Esophagus squamous epithelium (tissue), 4 donors: ENCODE data around the gene RYR1.

ENCODE experiments used
- POLR2A ChIP-seq, 4 donors: fragments of 450-650 bp; IDR thresholded peaks; one replicate each; pipeline ENCODE4 v1.6.1; 2017; ENCODE audit warnings: antibody characterized with exemption in 4 of 4, mild to moderate bottlenecking in 4 of 4, moderate library complexity in 3 of 4
- TF ChIP-seq, protein P1 (sequence below), 6 experiments: fragments of 450-650 bp in 4 of 6; fragments of 200-600 bp in 2 of 6; sonication (generic) in 2 of 6; IDR thresholded peaks; one replicate each; pipeline ENCODE4 v1.5.1; 2016 to 2019; ENCODE audit warnings: antibody characterized with exemption in 6 of 6, mild to moderate bottlenecking in 4 of 6, moderate library complexity in 4 of 6

- TF ChIP-seq, protein P1, sequence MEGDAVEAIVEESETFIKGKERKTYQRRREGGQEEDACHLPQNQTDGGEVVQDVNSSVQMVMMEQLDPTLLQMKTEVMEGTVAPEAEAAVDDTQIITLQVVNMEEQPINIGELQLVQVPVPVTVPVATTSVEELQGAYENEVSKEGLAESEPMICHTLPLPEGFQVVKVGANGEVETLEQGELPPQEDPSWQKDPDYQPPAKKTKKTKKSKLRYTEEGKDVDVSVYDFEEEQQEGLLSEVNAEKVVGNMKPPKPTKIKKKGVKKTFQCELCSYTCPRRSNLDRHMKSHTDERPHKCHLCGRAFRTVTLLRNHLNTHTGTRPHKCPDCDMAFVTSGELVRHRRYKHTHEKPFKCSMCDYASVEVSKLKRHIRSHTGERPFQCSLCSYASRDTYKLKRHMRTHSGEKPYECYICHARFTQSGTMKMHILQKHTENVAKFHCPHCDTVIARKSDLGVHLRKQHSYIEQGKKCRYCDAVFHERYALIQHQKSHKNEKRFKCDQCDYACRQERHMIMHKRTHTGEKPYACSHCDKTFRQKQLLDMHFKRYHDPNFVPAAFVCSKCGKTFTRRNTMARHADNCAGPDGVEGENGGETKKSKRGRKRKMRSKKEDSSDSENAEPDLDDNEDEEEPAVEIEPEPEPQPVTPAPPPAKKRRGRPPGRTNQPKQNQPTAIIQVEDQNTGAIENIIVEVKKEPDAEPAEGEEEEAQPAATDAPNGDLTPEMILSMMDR (IDR thresholded peaks at IDR 0.05): no peak
- TF ChIP-seq POLR2A (IDR thresholded peaks at IDR 0.05): no peak
Measured at GRCh38 chr19:38534574-38534973, 101.1 kb downstream of the RYR1 start.
